CD4-positive, alpha-beta T cell treated with Interferon alpha-2 for 1 hour (primary cell): ENCODE measurements around the gene DENND1A.

ENCODE experiments used
- DNase-seq, 2 donors: peaks; one replicate each; pipeline ENCODE4 v3.0.0-alpha.2; 2020 to 2022

The DENND1A gene

DNA sequence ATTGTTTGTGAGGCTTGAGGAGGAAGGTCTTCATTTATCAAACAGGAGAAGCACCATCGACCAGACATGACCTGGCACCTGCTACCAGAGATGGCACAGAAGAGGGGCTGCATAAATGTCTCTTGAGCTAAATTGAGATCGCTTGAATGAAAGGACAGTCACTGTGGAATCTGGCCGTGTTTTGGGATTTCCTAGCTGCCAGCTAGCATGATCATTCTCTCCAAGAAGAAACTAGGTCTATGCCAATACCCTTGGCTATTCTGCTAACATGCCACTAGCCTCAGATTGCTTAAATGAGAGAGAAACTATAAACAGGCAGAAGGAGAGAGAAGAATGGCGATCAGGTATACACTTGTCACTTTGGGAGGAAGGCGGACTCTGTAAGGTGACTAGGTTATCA, 324.6 kb downstream of the DENND1A start:
- no peak for DNase-seq

DNA sequence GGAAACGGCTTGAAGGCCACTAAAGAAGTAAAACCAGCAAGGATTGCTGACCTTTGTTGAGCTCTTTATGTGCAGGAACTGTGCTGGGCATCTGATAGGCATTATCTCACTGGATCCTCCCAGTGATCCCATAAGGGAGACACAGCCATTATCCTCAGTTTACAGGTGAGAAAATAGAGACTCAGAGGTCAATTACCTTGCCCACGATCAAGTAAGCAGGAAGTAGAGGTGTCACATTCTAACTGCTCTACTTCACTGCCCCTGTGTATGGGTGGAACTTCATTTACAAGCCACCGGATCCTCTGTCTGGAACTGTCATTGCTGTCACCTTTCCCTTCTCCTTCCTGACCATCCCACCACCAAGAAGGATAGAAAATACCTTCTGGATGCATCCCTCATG, 325.1 kb downstream of the DENND1A start:
- DNase-seq, result no peak

GRCh38 chr9:123601828-123602227, 328.1 kb downstream of the DENND1A start:
- no peak for DNase-seq

DNA sequence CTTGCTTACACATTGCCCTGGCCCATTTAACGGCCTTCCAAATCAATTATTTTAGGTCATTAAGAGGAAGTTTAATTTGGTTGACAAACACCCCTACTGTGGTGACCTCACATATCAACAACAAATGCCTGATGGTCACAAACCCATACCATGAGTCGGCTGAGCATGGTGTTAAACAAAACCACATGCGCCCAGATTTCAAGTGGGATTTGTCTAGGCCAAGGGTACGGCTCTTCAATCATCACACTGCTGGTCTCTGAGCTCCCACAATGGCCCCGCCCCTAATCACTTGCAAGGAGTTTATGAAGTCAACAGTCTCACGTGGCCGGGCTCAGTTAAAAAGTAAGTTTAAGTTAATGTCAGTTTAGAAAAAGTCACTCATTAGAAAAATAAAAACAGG, 330.1 kb downstream of the DENND1A start:
- no peak for DNase-seq

DNA sequence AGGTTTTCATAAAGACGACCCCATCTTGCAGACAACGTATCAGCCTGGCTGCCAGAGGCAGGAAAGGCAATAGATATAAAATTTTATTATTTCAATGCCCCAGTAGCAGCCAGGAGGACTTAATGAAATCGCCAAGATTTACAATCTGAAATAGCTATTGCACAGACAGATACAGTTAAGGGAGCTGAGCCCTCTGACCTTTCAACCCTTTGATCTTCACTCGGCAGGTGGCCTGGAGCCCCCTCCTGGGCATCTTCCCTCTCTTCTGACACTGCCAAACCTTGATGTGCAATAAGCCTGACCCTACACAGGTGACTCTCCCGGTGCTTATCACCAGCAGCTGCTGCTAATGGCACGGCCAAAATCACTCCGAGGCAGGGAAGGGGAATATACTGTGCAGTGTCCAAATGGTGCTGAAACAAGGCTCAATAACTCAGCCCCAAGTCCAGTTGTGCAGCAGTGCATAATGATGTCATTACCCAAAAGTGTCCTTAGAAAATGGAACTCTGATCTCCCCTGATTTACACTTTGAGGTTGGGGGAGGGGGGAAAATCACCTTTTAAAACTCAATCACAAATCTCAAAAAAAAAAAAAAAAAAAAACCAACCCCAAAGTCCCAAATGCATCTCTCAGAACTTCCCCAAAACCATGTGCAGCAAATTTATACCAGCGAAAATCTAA, 331.9 kb downstream of the DENND1A start:
- DNase-seq, result no peak

- DNase-seq, result no peak
Measured at GRCh38 chr9:123597048-123597447, 332.9 kb downstream of the DENND1A start.

GRCh38 chr9:123591283-123591682, 338.6 kb downstream of the DENND1A start:
- DNase-seq, result no peak

- no peak for DNase-seq
Measured at GRCh38 chr9:123590499-123590898, 339.4 kb downstream of the DENND1A start.

- no peak for DNase-seq
Measured at GRCh38 chr9:123589361-123590239, 340.3 kb downstream of the DENND1A start.

DNA sequence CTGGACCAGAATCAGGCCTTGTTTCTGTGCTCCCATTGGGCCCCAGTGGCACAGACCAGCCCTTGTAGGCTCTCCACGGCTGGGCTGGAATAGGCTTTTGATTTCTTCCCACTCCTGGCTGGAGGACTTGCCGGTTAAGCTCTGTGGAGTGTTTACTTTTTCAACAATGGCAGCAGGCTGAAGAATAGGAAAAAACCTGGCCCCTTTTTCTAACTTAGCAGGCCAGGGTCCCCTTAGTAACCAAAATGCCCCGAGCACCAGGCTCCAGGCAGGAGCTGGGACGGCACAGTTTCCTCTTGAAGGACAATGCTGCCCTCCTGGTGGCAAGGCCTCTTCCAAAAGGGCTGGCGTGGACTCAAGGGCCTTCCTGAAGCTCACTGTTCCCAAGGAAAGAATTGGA, 343.7 kb downstream of the DENND1A start:
- DNase-seq, result no peak

DNA sequence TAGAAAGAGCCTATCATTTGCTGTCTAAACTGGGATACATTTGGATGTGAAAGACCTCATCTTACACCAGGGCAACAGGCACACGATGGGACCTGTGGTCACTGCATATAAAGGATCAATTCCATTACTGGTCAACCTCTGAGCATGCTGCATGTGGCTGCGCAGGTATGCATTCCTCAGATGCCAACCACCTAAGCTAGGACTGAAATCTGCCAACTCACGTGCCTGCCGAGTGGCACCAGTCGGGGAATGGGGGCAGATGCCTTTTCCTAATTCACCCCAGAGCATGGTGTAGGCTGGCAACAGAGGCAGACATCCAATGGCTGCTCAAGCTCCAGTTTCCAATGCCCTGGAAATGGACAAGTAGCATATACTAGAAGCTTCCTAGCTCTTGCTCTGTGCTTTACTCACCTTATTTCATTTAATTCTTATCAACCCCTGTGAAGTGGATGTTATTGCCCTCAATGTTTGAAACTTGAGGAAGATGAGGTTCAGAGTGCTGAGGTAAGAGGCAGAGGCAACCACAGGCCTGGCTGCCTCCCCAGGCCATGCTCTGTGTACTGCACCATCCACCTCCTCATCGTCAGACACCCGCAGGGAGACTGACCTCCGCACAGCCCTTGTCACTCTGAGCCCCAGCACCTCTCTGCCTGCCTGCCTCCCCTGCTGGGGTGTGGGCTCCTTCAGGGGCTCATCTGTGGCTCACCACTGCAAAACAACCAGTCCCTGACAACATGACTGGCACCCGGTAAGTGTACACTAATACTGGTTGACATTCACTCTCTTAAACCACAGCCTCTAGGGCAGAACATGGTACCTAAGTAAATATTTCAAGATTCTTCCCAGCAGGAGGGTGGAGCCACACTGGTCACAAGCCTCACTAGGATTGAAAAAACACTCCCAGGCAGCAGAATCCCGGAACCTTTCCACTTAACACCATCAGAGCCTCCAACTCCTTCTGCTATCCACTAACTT, 345.4 kb downstream of the DENND1A start:
- DNase-seq, result no peak

DNA sequence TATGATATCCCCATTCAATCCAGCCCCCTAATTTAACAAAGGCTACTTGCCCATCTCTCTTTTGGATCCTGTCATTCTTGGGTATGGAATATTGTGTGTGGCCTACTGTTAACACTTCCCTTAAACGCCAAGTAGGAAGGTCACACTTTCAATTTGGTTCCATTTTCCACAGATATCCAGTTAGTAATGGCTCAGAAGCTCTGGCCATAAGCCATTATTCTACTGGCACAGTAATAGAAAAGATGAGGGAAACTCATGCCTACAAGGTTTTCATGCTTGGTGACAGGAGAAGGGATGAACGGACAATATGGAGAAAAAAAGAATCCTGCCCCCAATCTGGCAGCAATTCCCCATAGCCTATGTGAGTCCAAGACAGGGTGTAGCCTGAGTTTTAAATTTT, 346.3 kb downstream of the DENND1A start:
- no peak for DNase-seq

DNA sequence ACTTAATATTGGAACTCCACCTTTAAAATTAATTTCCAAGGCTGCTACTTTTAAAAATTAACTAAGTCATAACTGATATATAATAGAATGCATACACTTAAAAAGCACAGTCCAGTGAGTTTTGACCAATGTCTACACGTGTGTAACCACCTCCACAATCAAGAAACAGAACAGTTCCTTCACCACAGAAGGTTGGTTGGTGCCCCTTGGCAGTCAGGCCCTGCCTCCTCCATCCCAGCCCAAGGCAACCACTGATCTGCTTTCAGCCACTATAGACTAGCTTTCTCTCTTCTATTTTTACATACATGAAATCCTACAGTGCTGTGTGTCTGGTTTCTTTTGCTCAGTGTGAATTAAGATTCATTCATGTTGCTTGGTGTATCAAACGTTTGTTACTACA, 358.7 kb downstream of the DENND1A start:
- no peak for DNase-seq

DNA sequence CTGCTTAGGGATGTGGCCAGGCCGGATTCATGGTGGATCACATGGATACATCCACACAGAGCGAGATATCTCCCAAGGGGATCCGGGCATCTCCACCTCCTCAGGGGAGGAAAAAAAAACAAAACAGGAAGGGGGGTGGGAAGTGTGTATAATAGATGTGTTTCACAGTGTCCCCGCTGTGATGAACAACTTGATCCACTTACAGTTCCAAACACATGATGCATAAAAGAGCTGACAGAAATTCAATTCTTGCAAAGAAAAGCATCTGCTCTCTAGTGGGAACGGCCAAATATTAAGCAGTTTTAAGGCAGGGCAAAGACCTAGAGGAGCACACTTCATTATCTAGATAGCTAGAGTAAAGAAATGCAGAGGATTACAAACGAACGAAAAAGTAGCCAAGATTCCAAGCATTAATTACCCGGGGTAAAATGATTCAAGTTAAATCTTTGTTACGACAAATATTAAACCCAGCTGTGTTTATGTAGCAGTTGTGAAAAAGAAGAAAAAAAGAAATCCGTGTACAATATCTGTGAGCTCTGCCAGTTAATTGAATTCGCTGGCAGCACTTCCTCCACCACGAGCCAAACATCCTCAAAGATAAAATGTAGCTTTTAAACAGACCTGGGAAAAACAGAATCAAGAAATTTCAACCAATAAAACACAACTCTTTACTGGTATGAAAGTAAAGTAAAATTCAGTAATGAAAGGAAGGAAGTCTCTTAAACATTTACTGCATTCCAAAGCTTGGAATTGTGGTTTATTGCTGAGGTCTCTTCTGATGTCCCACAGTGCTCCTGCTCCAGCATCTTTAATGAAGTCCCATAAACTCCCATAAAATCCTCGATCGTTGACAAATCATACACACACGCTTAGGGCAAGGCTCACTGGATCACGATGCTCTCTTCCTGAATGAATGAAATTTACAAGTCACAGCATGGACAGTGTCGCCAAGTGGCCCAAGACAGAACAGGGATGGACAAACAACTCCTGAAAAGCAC, 360.9 kb downstream of the DENND1A start:
- no peak for DNase-seq

DNA sequence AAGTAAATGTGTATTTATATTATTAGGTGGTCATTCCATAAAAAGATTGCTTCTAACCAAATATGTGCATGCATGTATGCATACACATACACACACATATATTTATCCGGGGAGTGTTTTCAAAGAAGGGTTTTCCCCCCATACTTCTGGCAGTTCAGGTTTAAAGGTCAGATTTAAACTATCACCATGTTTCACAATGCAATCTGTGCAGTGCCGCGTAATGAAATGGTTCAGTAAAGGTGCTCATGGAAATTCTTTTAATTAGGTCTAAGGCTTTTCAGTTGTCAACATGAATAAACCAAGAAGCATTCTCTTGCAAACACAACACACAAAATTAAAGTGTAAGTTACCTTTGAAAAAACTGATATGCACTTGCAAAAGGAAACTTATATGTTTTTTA, 362.9 kb downstream of the DENND1A start:
- DNase-seq, result no peak

DNA sequence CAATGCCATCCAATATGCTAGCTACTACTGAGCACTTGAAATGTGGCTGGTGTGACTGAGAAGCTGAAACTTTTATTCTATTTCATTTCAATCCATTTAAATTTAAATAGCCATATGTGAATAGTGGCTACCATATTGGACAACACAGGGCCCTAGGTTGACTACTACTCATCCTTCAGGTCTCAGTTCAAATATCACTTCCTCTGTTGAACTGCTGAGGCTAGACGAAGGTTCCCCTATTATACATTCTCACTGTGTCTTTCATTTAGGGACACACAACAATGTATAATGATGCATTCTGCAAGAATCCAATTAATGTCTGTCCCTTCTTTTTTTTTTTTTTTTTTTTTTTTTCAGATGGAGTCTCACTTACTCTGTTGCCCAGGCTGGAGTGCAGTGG, 365.3 kb downstream of the DENND1A start:
- no peak for DNase-seq

DNA sequence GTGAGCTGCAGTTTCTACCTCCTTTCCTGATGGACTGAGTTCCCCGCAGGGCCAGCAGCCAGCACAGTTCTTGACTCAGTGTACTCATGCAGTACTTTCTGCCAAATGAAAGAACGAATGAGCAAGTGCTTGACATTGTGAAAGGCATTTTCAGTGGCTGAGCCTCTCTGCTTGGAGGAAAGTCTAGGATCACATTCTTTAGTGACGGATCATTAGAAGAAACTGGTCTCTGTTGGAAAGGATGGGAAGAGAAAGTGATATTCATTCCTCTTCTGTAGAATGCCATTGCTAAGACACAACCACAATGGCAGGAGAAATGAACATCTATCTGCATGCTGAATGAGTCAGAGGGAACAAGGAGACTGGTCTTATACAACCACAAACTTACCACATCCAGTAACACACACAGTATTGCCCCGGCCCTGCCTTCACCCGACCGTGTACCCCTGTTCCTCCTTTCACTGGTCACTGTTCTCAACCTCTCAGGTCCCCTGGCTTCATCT, 367.0 kb downstream of the DENND1A start:
- no peak for DNase-seq

DNA sequence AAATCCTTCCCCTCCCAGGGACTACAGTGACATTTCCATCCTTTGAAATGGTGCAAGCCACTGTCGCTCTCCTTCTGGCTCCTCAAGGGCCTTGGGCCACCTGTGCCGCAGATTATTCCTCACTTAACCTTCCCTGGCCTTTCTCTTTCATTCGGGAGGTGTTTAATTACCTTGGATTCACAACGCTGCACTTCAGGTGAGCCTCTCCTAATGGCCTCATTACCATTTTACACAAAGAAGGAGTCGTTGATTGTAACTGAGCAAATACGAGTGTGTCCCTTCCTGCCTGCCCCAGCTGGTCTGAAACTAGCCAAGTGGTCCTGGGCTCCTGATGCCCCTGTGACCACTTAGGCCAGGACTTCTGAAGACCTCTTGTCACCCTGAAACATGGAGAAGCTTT, 368.9 kb downstream of the DENND1A start:
- no peak for DNase-seq

DNA sequence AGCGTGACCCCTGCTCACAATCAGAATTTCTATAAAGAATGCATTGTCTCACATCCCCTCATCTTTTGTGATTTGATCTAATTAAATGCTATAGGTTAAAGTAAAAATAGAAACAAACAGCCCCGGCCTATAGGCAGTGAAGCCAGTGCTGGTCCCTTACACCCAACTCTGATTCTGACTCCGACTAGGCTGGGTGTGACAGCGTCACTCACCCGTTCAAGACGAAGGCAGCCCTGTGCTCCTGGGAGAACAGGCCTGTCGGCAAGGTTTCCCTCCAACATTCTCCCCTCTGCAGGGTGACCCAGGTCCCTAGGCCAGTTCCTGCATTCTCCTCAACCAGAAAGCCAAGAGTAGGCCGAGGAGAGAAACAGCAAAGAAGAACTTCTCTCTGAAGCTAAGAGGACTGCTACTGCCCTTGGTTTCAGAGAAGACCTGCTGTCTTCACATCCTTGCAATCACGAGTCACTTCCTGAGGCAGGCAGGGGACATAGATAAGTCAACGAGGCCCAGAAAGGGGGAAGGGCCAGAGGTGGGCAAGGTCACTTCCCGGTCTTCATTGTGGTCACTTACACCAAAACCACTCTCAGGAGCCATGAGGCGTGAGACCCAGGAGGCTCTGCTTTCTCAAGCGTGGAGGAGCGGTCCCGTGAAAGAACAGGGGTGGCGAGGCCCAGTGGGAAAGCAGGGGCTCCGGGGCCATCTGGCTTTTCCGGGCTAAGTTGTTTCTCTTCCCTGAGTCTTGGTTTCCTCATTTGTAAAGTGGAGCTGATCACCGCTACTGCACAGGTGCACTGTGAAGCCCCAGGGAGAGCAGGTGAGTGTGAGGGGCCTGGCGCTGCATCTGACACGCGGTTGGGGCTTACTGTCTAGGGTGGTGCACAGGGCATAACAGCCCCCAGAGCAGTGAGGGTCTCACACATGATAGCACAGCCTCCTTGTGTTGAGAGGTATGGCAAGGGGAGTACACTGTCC, 373.2 kb downstream of the DENND1A start:
- no peak for DNase-seq

GRCh38 chr9:123555646-123556045, 374.3 kb downstream of the DENND1A start:
- DNase-seq, result no peak
